Measurements from ENCODE around the gene CUX1. TPM values are rescaled to one million over a fixed set of nuclear protein-coding genes. Genes with fewer than 3 reads are reported as not detected.

CUX1 gene
- polyA plus RNA-seq, 3 donors: 80.1 to 95.7 (median 93.4) TPM

- DNase-seq: no peak
These were observed 445.1 kb downstream of the CUX1 start for GRCh38 chr7:102262546-102262945.

GRCh38 chr7:102264367-102264891 is 447.0 kb downstream of the CUX1 start:
- no peak for DNase-seq

- DNase-seq: no peak
These were observed 449.1 kb downstream of the CUX1 start for GRCh38 chr7:102266541-102266940.

- no peak for DNase-seq
These were observed 451.2 kb downstream of the CUX1 start for GRCh38 chr7:102268635-102269034.

GRCh38 chr7:102270178-102270887 is 452.9 kb downstream of the CUX1 start:
- no peak for DNase-seq

GRCh38 chr7:102271158-102271798 is 453.9 kb downstream of the CUX1 start:
- DNase-seq: no peak

- DNase-seq: no peak
These were observed 454.9 kb downstream of the CUX1 start for GRCh38 chr7:102272075-102272916.

GRCh38 chr7:102272917-102273748 is 455.7 kb downstream of the CUX1 start:
- no peak for DNase-seq

- DNase-seq: no peak
These were observed 456.6 kb downstream of the CUX1 start for GRCh38 chr7:102273749-102274712.

GRCh38 chr7:102275123-102275703 is 457.8 kb downstream of the CUX1 start:
- DNase-seq: no peak

- DNase-seq: no peak
These were observed 460.5 kb downstream of the CUX1 start for GRCh38 chr7:102277901-102278300.

GRCh38 chr7:102279537-102280400 is 462.3 kb downstream of the CUX1 start:
- peak; percentile 84 for DNase-seq

- DNase-seq: no peak
These were observed 463.1 kb downstream of the CUX1 start for GRCh38 chr7:102280521-102280920.

- no peak for DNase-seq
These were observed 464.4 kb downstream of the CUX1 start for GRCh38 chr7:102281785-102282184.

GRCh38 chr7:102282465-102283362 is 465.3 kb downstream of the CUX1 start:
- DNase-seq: no peak

GRCh38 chr7:102283477-102284189 is 466.2 kb downstream of the CUX1 start:
- no peak for DNase-seq

- DNase-seq: no peak
These were observed 467.0 kb downstream of the CUX1 start for GRCh38 chr7:102284399-102284798.

Data from renal pelvis (tissue), 4 donors.